Amygdala (tissue), 56 donors: Measurements from ENCODE around the gene DAP.
"Not testable (repeated sequence)": the region's sequence is repeated elsewhere in the genome, so short reads cannot be mapped to it uniquely, and the experiment has no call there.

Source experiments
- DNase-seq, 56 donors: peaks; one replicate each; lab custom pipeline; 2025; lab: John Stamatoyannopoulos, UW

Gene DAP, protein sequence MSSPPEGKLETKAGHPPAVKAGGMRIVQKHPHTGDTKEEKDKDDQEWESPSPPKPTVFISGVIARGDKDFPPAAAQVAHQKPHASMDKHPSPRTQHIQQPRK

DNA sequence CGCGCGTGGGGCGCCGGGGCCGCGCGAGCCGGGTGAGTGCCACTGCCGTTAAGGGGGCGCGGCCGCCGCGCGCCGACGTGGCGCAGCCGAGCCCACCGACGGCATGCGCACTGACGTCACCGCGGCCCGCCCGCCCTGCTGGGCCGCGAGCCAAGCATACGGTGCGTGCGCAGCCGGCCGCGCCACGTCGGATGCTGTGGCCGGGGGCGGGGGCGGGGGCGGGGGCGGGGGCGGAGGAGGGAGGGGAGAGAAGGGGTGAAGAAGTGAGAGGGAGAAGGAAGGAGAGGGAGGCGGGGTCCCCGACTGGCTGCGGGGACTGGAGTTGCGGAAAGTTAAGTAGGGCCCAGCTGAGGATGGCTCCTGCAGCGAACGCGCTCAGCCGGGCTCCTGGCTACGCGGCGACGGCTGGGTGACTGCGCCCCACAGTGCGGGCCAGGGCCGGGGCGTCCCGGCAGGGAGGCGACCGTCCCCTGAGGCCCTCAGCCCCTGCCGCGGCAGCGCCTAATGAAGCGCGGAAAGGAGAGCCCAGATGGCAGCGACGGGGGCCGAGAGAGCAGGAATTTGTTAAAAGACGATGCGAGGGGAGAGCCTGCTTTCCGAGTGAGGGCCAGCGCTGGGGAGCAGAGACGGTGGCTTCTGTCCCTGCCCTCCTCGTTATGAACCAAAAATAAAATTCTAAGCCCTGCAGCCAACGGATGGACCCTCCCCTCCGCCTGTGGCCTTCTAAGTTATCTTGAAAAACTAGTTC lies at the start of gene DAP:
Gene DAP, minus strand, starts transcription at position 50 of the 748 bp plus-strand sequence. CDS start 166 bp downstream, outside the sequence.
- DNase-seq, result peak in 52 of 56 donors; percentile 29 to 86 (median 64)

DNA sequence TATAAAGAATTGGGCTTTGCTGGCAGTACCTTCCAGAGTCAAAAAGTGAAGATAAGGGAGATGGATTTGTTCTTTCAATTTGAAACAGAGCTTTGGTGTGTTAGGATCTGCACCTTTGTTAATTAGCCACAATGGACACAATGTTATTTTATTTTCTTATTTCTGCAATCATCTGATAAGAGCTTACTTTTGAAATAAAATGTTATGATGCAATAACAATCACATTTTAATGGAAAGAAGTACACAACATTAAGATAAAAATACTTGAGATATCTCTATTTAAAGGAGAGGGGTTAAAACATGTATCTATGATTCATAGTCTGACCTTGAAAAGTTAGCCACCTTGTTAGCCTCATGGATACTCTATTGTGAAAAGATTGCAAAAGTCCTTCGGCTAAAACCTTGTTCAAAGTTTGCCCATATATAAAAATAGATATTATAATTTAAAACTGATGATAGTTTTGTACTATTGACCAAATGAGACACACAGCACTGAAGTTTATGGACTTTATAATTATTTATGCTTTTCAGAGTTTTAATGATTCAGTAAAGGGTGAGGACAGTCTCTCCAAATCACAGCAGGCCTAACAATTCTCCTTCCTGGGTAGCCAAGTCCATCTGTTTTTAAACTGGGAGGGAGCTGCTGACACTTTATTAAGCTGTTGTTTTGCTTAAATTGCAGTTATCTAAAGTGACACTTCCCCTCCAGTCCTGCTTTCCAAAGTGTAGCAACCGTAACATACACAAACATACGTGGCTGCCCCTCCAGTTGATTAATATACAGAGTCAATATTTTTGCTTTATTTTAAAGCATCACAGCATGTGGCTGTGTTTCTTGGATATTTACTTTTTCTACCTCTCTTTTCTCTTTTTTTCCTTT lies 47.6 kb upstream of the DAP start:
- no peak for DNase-seq

DNA sequence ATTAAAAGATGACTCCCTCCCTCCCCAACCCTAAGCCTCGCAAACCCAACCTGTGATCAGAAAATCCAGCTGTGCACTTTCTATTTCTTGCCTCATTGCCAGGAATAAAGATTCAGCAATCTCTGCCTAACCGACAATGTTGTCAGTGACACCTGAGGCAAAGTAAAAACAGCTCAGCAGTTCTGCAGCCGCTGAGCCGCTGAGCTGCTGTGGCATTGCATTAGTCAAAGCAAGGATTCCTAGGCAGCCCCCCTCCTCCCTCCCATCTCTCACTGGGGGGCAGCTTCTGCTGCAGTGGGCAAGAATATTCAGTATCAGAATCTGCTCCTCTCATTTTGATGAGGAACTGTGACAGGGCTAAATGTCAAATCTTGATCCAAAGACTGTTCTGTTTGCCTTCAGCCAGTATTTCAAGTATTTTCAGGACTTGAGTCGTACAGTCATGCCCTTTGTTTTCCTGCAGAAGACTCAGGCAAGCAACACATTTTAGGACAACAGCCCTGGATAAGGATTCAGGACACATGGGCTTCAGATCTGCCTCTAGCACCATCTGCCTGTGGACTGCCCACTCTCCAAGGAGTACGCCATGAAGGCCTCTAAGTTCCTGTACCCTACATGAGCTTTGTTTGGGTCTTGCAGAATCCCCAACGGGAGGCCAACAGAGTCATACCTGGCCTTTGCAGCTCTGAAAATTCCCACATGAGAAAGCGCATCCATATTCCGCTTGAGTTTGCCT lies 41.1 kb upstream of the DAP start:
- no peak for DNase-seq

DNA sequence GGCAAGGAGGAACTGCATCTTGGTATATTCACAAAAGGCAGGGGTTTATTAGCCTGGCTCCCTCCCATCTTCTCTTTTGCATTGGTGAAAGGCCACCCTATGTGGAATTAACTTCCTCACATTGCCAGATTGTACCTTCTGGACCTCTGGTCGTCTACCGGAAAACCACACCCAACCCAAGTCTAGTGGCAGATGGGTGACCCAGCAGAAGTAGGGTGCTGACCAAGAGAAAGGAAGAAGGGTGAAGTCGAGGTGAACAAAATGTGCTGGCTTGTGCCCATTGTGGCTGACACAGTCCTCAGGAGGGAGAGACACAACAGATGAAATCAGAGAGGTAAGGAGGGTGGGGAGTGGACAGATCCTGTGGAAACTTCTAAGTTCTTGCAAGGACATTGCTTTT lies 39.8 kb upstream of the DAP start:
- no peak for DNase-seq

DNA sequence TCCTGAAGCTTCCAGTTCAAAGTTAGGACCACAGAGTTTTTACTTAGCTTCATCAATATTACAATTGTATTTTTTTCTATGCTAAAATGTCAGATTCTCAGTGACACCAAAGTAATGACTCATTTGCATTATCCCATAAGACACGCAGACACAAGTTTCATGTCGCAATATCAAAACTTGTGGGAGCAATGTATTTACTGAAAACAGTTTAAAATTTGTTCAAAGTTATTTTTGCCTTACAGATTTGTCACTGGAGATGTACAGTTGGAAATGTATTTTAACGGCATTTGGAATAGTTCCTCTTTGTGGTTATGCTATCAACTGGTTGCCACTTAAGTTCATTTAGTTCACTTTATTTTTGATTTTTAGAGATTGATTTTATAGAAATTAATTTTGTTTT lies 36.2 kb upstream of the DAP start:
- DNase-seq, result no peak

DNA sequence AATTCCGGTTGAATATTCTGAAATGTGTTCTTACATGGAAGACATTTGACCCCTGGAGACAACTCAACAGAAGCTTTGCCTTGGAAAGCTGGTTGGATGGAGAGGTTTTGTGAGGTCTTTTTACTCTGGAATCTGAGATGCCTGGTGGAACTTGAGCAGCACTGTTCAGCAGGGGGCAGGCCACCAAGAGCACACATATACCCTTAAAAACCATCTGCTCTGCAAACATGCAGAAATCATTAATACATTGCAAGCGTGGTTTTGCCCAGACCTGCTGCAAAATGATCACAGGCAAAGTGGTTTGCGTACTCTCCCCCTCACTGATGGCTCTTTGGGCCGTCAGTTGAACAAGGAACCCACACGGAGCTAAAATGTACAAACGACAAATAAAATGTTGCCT lies 32.8 kb upstream of the DAP start:
- DNase-seq, result no peak

DNA sequence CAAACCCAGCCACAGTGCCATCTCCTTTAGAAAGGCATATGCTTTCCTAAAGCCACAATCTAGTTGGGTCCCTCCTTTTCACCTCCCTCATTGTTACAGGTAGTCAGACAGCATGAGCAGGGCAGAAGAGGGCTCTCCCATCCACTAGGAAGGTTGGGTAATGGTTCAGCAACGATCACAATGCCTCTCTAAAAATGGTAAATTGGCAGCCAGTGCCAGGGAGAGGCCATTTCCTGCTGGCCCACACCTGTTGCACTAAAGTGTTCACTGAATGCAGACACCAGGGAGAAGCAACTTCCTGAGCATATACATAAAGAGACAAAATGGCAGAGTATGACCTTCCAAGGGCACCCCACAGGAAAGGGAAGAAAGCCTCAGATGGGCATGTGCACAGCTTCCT lies 31.3 kb upstream of the DAP start:
- DNase-seq, result no peak

DNA sequence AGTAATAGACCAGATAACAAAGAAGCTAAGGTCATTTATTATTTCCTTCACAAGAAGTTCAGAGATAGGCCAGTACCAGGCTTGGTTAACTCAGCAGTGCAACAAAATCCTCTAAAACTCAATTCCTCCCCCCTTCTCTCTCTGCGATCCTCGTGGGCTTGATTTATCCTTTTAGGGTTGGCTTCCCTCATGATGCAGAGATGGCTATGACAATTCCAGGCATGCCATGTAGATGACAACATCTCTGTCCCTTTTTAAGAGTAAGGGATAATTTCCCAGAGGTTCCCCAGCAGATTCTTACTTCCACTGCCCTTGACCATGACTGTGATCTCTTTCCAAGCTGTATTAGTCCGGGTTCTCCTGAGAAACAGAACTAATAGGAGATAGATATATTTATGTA lies 28.7 kb upstream of the DAP start:
- no peak for DNase-seq

DNA sequence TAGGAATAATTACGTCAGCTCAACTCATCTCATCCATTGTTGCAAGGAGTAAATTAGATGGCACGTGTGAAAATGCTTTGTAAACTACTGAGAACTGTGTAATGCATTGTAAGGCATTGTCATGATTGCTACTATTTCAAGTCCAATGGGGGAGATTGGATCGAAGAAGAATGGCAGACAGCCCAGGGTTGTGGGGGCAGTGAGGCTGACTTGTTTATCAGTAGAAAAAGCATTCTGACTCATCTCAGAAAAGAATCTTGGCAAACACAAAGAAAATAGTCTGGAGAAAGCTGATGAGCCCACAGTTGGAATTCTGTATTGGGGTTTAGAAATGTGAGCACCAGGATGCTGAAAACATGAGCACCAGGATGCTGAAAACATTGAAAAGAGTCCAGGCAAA lies 28.0 kb upstream of the DAP start:
- peak in 18 of 56 donors; percentile 4 to 65 (median 12) for DNase-seq

DNA sequence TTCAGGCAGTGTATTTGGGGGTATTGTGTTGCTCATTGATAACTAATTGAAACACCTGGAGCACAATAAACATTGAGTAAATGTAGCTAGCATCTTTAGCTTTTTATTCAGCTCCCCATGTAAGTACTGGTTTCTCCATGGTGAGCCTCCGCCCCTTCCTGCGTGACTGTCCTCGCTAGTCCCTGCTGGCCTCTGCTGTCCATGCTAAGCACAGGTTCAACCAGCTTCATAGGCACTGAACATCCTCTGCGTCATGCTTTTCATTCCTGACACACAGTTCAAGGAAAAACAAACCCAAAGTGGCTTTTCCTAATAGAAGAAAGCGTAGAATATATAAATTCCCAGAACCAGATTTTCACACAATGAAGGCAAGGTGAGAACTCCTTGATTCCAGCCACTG lies 27.3 kb upstream of the DAP start:
- no peak for DNase-seq

DNA sequence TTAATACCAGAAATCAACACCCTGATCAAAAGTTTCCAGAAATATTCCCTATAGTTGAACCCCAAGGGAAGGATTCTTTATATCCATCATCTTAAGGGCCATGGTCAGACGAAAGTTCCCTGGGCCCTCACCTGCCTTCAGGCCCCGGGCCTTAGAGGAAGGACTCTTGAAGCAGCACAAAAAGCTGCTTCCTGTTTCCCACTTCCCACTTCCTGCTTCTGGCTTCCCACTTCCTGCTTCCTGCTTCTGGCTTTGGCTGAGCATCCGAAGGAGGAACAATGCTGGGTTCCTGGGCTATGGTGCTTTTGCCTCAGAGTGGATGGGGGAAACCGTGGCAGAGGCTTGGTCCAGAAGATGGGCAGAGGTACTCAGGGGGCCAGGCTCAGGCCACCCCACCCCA lies 25.8 kb upstream of the DAP start:
- DNase-seq, result no peak

DNA sequence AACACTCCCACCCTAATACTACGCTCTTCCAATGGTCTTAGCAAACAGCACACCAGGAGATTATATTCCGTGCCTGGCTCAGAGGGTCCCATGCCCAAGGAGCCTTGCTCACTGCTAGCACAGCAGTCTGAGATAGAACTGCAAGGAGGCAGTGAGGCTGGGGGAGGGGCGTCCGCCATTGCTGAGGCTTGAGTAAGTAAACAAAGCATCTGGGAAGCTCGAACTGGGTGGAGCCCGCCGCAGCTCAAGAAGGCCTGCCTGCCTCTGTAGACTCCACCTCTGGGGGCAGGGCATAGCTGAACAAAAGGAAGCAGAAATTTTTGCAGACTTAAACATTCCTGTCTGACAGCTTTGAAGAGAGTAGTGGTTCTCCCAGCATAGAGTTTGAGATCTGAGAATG lies 19.2 kb upstream of the DAP start:
- not testable (repeated sequence) for DNase-seq

DNA sequence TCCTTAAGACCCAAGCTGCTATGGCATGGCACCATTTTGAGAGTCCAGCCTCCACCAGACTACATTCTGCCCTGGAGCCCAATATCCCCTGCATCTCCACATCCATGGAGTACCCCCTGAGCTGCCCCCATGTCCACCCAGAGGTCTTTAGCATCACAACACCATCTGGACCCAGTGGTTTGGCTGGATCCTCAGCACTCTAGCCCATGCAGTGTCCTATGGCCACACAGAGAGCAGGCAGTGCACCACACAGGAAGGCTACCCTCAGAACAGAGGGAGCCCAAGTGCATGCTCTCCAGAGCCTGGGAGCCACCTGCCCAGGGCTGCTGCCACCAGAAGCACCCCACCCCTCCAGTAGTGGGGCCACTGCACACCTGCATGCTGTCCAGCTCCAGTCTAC lies 18.6 kb upstream of the DAP start:
- DNase-seq, result no peak

DNA sequence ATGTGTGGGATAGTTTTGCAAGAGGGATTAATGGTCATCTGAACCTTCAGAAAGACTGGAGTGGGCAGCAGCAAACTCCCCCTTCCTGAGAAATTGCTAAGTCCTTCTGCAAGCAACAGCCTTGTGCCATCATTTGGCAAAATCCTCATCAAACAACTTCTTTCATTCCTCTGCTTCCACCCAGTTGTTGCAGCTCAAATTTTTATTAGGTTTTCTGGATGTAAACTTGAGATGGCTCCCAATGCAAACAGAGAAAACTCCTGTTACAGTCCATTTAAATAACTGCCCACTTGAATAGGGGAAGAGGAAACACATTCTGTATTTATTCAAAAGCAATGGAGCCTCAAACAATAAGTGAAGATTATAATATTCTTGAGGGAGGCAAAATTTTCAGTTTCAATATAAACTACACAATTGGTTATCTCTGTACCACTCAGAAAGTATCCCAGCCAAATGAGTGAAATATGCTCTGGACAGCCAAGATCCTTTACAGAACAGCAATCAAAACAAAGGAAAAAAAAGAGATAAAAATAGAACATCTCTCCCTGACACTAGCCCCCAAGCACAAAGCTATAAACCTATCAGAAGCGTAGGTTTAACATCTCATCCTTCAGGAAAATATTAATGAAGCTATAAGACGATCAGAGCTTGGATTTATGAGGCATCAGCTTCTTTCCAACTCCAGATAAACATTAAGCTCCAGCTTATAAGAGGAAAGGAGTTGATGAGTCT lies 17.3 kb upstream of the DAP start:
- DNase-seq, result no peak

DNA sequence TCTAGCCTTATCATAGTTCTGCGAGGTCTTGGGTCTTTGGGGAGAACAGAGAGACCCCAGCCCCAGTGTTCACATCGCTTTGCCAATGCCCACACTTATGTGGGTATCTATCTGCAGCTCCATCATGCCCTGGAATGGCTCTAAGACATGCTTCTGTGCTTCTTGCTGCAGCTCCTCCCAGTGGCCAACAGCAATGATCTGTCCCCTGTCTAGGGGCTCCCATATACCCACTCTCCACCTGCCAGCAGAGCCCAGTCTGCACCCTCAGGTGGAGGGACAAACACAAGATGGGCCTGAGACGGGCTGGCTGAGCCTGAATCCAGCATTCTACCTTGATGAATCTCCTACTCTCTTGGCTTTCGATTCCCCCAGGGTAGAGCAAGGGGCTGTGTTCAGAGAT lies 14.6 kb upstream of the DAP start:
- no peak for DNase-seq

DNA sequence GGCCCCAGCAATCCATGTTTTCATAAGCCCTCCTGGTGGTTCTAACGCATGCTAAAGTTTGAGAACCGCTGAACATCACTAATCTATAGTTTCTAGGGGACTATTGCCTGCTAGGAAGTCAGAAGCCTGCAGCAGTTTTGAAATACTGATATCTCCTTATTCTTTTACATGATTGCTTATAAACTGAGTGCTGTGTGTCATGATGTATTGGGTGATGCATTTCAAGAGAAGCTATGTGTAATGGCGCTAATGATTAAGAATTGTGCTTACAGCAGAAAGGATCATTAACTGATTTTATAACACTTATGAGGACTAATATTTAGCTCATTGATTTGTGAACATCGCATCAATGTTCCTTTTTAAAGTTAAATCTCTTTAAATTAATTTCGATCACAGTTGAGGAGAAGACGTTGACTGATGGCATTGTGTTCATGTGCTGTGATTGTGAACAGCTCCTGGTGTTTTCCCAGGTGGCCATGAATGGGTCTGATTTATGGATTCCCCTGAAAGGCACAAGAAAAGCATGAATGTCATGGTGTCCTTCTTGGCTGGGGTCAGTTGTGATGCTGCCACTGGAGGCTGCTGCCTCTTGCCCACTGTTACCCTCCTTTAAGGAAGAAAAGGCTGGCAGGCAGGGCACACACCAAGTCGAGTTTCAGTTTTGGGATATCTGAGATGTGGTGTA lies 12.0 kb upstream of the DAP start:
- DNase-seq, result no peak

DNA sequence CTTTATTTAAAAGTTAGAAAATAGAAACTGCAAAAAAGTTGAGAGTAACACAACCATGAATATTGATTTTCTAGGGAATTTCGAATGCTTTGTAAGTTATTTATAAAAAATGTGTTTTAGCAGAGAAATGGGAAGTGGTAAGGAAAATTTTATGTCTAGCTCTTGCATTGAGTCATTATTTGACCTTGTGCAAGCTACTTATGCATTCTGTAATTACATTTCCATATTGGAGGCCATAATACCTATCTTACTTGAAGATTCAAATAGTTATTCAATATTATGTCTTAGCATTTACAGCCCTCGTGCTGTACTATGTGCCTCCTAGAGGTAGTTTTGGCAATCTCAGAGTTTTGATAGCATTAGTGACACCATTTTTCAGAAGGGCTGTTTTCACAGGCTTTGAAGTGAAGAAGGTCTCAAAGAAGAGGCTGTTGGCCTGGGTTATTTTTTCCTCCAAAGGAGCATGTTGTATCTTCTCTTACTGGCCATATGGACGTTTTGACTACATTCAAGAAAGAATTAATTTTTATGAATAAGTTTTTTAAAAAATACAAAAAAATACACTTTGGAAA lies 7.4 kb upstream of the DAP start:
- no peak for DNase-seq

DNA sequence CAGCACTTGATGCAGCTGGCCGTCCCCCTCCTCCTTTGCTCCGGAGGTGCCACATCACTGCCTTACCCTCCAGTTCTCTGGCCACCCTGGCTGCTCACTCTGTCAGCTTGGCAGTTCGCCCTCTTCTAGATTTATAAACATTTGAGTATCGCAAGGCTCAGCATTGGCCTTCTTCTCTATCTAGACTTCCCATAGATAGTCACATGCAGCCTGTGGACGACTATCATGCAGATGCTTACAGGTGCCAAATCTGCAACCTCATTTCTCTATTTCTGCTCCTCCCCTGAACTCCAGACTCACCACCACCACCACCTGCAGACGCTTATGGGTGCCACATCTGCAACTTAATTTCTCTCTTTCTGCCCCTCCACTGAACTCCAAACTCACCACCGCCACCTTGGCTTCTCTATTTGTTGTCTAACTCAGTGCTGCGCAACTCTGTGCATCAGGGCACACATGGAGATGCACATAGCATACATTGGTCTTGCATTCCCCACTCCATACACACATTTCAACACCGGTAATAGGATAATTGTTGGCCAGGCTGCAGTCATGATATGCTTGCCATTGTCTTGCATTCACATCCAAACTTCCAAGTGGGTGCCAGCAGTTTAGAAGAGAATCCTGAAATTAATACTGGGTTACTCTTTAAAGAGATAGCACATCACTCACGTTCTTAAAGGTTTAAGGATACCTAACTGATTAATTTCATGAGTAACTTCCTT lies 1.9 kb upstream of the DAP start:
- DNase-seq, result no peak
